PC-3 (cell line): ENCODE measurements around the gene HPS5.

Experiments used
- CTCF ChIP-seq: fragments of 300-600 bp; sonication (generic); conservative IDR thresholded peaks from 2 replicates; pipeline ENCODE4 v1.5.1; 2017; ENCODE audit warnings: antibody characterized with exemption, low read depth, mild to moderate bottlenecking, low read length
- EZH2 ChIP-seq: fragments of 300-600 bp; sonication (generic); IDR thresholded peaks from one replicate; pipeline ENCODE4 v1.6.1; 2017; ENCODE audit warnings: antibody characterized with exemption, mild to moderate bottlenecking, low read length; ENCODE audit not compliant: unreplicated experiment
- EZH2phosphoT487 ChIP-seq: fragments of 300-600 bp; sonication (generic); IDR thresholded peaks from 2 replicates; pipeline ENCODE4 v1.6.1; 2018; ENCODE audit warnings: mild to moderate bottlenecking, antibody characterized with exemption, low read length, borderline replicate concordance

DNA sequence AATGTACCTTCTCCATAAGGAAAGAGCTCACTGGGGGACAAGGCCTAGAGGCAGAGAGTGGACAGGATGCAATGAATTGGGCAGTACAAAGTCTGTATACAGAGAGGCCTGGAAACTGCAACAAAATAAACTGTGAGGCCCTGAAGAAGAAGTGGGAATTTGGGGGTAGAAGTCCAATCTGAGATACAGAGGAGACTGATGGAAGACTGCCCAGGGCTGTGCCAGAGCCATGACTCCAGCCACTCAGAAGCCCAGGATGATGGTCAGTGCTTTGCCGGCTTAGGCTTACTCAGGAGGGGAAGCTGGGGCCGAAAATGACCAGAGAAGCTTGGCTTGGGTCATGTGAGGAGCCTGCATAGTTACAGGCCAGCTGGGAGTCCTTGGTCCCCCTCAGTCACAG, 91.1 kb downstream of the HPS5 start:
- no peak for TF ChIP-seq CTCF
- TF ChIP-seq EZH2: no peak
- TF ChIP-seq EZH2phosphoT487: no peak
